Muscle of leg (tissue), 11 donors: ENCODE results near the gene PPP1R1A. TPM values are rescaled to one million over a fixed set of nuclear protein-coding genes. Genes with fewer than 3 reads are reported as not detected.

Source experiments
- DNase-seq: peaks from one replicate; pipeline ENCODE4 v3.0.0; 2013
- H3K27ac ChIP-seq: one replicate; pipeline ENCODE4 v1.5.1; 2013; ENCODE audit warnings: mild to moderate bottlenecking, low read length, control low read depth
- H3K27me3 ChIP-seq: one replicate; pipeline ENCODE4 v1.6.1; 2013; ENCODE audit warnings: low read length; ENCODE audit not compliant: control insufficient read depth, insufficient read depth
- H3K36me3 ChIP-seq: one replicate; pipeline ENCODE4 v1.6.1; 2013; ENCODE audit warnings: low read length; ENCODE audit not compliant: control insufficient read depth, insufficient read depth
- H3K4me1 ChIP-seq: one replicate; pipeline ENCODE4 v1.6.1; 2013; ENCODE audit warnings: low read length; ENCODE audit not compliant: control insufficient read depth, insufficient read depth
- H3K4me3 ChIP-seq: one replicate; pipeline ENCODE4 v1.5.1; 2013; ENCODE audit warnings: low read length, control low read depth
- H3K9me3 ChIP-seq: replicated peaks from 2 replicates; pipeline ENCODE4 v1.6.1; 2013; ENCODE audit warnings: low read depth, low read length; ENCODE audit not compliant: control insufficient read depth
- WGBS: methylation state at CpG from one replicate; pipeline ENCODE4 v1.1.5; 2013; ENCODE audit warnings: missing lambda C conversion rate; ENCODE audit not compliant: insufficient coverage; 5-methylcytosine and 5-hydroxymethylcytosine counted together
- polyA plus RNA-seq, 8 donors: library from polyadenylated mRNA; unstranded; fragments of 120-200 nt; gene quantifications; one replicate each; pipeline versions ENCODE4 v1.2.1 to v1.2.3, GENCODE V29; 2013; ENCODE audit warnings: inconsistent platforms in 1 of 8, low replicate concordance in 1 of 8; ENCODE audit not compliant: insufficient read length in 8 of 8, insufficient read depth in 1 of 8
- total RNA-seq: library from RNA; stranded (reverse); fragments of 120-200 nt; gene quantifications from one replicate; pipeline ENCODE4 v1.2.4, GENCODE V29; 2013

The PPP1R1A gene
- total and polyA plus RNA-seq, 9 donors = 17.6 to 64.6 (median 44.2) TPM

DNA sequence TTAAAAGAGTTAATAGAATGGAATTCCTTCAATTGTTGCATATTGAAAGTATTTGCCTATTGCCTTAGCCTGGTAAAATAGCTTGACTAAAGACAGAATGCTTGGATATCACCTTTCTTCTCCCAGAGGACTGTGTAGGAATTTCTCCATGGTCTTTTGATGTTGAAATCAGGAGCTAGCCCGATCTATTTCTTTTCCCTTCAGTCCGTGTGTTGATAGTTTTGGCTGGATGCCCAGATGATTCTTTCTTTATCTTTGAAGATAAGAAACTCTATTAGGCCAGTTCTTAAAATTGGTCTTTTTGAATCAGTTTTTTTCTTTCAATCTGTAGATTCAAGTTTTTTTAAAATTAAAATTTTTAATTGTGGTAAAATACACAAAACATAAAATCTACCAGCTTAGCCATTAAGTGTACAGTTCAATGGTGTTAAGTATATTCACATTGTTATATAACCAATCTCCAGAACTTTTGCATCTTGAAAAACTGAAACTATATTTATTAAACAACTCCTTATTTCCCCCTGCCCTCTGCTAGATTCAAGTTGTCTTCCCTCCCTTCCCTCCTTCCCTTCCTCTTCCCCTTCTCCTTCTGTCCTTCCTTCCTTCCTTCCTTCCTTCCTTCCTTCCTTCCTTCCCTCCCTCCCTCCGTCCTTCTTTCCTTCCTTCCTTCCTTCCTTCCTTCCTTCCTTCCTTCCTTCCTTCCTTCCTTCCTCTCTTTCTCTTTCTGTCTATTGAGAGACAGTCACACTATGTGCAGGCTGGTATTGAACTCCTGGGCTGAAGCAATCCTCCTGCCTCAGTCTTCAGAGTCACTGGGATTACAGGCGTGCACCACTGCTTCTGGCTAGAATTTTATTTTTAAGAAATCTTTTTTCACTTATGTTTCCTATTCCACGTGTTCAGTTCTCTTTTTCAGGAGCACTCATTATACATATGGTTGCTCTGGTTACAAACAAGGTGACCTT is 36.1 kb upstream of the PPP1R1A start:
- no CpG with 5 or more reads among the region's 5 CpGs for WGBS
- no peak for DNase-seq
- Histone ChIP-seq H3K4me3 (no peak overlapping the region), H3K27me3 (peaks cover 6% of the 10 kb centered on the region), H3K36me3 (no peaks in the 10 kb centered on the region), H3K4me1 (no peaks in the 10 kb centered on the region), H3K27ac (no peak overlapping the region), H3K9me3 (peaks cover 4% of the 10 kb centered on the region)

DNA sequence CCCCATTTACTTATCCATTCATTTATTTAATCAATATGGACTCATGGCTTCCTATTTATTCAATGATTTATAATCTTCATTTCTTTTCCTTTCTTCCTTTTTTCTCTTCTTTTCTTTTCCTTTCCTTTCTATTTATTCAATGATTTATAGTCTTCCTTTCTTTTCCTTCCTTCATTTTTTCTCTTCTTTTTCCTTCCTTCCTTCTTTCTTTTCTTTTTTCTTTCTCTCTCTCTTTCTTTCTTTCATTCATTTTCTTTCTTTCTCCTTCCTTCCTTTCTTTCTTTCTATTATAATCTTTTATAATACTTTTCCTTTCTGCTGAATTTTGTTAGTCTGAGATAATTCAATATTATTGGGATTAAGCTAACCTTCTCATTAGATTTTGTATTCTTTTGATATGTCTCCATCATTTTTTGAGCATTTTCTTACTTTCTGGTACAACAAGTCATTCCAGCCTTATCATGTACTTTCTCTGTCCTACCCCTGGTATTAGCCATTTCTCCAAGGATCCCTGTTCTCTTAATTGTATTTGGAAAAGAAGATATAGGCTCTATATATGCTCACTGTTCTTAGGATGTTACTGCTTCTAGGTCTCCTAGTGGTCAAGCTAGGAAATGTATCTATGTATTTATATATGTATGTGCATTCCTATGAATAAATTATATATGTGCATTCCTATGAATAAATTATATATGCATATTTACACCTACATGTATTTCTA is 34.2 kb upstream of the PPP1R1A start:
- H3K9me3 ChIP-seq = peaks cover 3% of the 10 kb centered on the region
- peaks cover 3% of the 10 kb centered on the region for H3K27me3 ChIP-seq
- no peaks in the 10 kb centered on the region for H3K4me1 ChIP-seq
- no peak for DNase-seq
- H3K36me3 ChIP-seq = no peaks in the 10 kb centered on the region
- H3K27ac ChIP-seq = no peak overlapping the region
- H3K4me3 ChIP-seq = no peak overlapping the region

DNA sequence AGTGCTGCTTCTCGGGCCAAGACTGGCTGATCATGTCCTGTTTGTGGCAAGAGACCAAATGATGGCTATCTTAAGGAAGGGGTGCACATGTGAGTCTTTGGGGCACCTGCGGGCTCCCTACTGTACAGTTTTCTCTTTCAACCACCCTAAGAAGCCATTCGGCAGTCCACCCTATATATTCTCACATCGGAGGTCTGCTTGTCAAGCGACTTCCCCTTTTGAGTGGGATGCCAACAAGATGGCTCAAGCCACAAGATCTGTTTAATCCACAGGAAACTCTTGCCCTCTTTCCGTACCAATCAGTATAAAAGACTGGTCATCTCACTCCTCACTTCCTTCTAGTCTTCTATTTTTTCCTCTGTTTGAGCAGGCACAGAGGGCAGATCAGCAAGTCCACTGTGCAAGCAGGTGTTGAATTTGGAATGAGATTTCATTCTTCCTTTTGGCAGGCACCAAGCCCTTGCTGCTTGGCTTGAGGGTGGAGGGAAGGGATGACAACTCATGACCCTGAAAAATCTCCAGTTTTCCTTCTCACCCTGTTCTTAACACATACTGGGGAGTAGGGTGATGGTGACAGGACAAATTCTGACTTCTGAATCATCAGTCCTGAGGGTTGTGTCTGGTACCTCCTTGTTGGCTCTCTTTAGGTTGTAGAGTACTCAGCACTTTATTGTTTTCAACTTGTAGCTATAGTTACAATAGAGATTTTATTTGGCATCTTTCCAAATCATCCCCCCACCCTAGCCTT is 28.6 kb upstream of the PPP1R1A start:
- no peak overlapping the region for H3K4me3 ChIP-seq
- DNase-seq = no peak
- H3K36me3 ChIP-seq = no peaks in the 10 kb centered on the region
- H3K27ac ChIP-seq = no peak overlapping the region
- WGBS = 92% methylated on average over 4 of the region's 6 CpGs
- H3K9me3 ChIP-seq = no peaks in the 10 kb centered on the region
- peaks cover 5% of the 10 kb centered on the region for H3K27me3 ChIP-seq
- no peaks in the 10 kb centered on the region for H3K4me1 ChIP-seq

DNA sequence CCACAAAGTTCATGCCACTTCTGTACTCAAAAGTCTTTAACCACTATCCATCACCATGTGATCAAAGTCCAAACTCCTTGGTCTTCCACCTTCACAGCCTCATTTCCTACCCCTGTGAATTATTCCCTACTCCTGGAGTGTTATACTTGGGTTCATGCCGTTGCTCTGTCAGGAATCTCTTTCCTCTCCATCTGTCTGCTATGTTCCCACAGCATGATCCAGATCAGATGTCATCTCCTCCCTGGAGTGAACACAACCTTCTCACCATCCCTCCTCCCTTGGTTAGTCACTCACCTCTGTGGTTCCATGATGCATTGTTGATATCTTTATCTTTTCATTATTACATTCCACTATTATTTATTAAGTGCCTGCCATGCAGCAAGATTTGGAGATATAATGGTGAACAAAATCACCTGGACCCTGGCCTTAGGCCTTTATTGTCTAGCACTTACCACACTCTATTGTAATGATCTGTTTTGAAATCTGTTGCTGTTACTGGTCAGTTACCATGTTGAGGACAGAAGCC is 23.8 kb upstream of the PPP1R1A start:
- no peaks in the 10 kb centered on the region for H3K36me3 ChIP-seq
- 0% methylated on average over 1 of the region's 1 CpG for WGBS
- DNase-seq = no peak
- no peaks in the 10 kb centered on the region for H3K9me3 ChIP-seq
- no peak overlapping the region for H3K4me3 ChIP-seq
- no peak overlapping the region for H3K27ac ChIP-seq
- H3K4me1 ChIP-seq = no peaks in the 10 kb centered on the region
- peaks cover 8% of the 10 kb centered on the region for H3K27me3 ChIP-seq

DNA sequence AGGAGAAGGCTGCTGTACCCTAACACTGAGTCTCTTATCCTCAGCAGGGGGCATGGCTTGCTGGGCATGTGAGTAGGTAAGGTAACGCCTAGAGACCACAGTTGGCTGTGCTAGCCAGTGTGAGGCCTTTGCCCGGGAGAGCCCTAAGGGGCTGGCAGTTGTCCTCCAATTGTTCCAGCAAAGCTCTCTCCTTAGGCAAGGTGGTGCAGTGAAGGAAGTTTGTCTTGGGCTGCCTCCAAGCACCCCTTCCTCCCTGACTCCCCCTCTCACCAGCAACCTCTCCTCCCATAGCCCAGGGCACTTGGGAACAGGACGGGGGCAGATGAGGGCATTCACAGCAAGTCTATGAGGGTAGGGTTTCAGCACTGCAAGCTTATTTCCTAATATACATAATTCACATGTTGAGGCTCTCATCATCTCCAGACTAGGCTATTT is 23.3 kb upstream of the PPP1R1A start:
- Histone ChIP-seq H3K4me1 (no peaks in the 10 kb centered on the region), H3K4me3 (no peak overlapping the region), H3K27ac (no peak overlapping the region), H3K9me3 (no peaks in the 10 kb centered on the region), H3K27me3 (peaks cover 8% of the 10 kb centered on the region), H3K36me3 (no peaks in the 10 kb centered on the region)
- no peak for DNase-seq
- WGBS = 83% methylated on average over 1 of the region's 3 CpGs

DNA sequence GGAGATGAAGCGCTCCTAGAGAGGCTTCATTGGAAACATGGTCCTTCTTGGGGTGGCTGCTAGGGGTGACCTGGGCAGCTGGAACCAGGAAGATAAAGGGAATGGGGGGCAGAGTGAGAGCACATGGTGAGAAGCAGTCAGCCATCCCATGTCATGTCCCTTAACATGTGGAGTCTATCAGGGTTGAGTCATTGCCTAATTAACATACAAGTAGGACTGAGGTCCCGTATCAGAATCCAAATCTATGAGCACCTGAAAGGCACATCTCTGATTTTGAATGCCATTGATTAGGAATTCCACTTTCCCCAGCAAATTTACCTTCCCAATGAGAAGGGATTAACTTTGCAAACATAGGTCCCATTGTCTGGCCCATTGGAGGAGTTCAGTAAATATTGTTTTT is 20.3 kb upstream of the PPP1R1A start:
- H3K27ac ChIP-seq = no peak overlapping the region
- H3K4me3 ChIP-seq = no peak overlapping the region
- no peaks in the 10 kb centered on the region for H3K9me3 ChIP-seq
- no peaks in the 10 kb centered on the region for H3K36me3 ChIP-seq
- 86% methylated on average over 1 of the region's 2 CpGs for WGBS
- H3K4me1 ChIP-seq = no peaks in the 10 kb centered on the region
- no peak for DNase-seq
- peaks cover 3% of the 10 kb centered on the region for H3K27me3 ChIP-seq

DNA sequence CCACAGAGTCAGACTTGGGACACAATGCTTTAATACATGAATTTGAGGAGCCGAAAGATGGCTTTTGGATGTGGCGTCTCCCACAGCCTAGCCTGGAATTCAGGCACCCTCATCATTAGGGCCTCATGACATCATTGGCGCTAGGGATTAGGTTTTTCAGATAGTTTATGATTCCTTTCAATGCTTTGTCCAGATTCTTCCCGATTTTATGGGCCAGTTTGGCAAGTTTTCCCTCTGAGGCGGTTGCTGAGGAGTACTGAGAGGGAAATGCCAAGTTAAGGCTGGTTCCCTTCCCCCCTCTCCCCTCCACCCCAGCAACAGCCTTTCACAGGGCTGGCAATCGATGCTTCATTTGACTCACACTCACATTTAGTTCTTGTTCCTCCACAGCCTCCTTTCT is 19.7 kb upstream of the PPP1R1A start:
- Histone ChIP-seq H3K4me3 (no peak overlapping the region), H3K9me3 (no peaks in the 10 kb centered on the region), H3K4me1 (no peaks in the 10 kb centered on the region), H3K27ac (no peak overlapping the region), H3K27me3 (peaks cover 3% of the 10 kb centered on the region), H3K36me3 (no peaks in the 10 kb centered on the region)
- DNase-seq = no peak
- WGBS = 51% methylated on average over 2 of the region's 6 CpGs

DNA sequence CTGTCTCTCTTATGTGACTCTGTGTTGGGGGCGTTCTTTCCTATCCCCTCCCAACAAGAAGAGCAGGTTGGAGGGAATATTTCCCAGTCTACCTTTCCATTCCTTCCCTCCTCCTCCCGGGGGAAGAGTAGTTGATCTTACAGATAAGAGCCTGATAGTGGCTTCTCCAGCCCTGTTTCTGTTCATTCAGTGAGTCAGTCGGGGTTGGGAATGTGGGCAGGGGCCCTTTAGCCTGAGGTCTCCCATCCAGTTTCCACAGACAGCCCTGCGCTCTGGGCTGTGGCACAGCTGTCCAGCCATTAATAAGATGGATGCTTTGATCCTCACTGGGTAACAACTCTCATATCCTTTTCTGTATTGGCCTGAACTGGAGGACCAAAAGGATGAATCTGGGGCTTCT is 18.1 kb upstream of the PPP1R1A start:
- Histone ChIP-seq H3K4me1 (no peaks in the 10 kb centered on the region), H3K9me3 (no peaks in the 10 kb centered on the region), H3K4me3 (no peak overlapping the region), H3K27me3 (peaks cover 3% of the 10 kb centered on the region), H3K36me3 (no peaks in the 10 kb centered on the region), H3K27ac (no peak overlapping the region)
- no peak for DNase-seq
- 40% methylated on average over 1 of the region's 4 CpGs for WGBS

DNA sequence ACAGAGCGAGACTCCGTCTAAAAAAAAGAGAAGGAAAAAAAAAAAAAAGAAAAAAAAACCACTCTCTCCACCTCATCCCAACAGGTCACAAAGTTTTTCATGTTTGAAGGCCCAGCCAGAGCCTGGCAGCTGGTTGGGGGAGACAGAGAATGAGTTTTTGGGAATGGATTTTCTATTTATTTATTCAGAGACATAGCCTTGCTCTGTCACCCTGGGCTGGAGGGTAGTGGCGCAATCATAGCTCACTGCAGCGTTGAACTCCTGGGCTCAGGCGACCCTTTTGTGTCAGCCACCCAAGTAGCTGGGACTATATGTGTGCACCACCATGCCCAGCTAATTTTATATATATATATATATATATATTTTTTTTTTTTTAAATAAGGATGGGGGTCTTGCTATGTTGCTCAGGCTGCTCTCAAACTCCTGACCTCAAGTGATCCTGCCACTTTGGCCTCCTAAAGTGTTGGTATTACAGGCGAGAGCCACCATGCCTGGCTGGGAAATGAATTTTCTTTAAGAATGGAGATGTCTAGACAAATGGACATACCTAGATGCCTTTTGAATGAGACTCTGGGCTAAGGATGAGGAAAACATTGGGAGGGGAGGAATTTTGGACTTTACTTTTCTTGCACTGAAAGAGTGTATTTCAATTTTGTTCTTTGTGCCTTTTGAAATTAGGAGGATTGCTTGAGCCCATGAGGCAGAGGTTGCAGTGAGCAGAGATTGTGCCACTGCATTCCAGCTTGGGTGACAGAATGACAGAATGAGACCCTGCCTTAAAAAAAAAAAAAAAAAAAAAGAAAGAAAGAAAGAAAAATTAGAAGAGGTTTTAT is 16.9 kb upstream of the PPP1R1A start:
- no peak overlapping the region for H3K27ac ChIP-seq
- WGBS = 86% methylated on average over 1 of the region's 6 CpGs
- H3K4me1 ChIP-seq = no peaks in the 10 kb centered on the region
- no peak for DNase-seq
- peaks cover 3% of the 10 kb centered on the region for H3K27me3 ChIP-seq
- H3K9me3 ChIP-seq = no peaks in the 10 kb centered on the region
- no peaks in the 10 kb centered on the region for H3K36me3 ChIP-seq
- H3K4me3 ChIP-seq = no peak overlapping the region
